Astrocyte (in vitro differentiated cells and primary cell): ENCODE data around the gene CSRP3. TPM values are rescaled to one million over a fixed set of nuclear protein-coding genes. Genes with fewer than 3 reads are reported as not detected.

Source experiments
- DNase-seq: peaks from one replicate; pipeline ENCODE4 v3.0.0-alpha.2; 2010; ENCODE audit warnings: low read depth
- FAIRE-seq: peaks from 2 replicates; lab custom pipeline; 2011; peaks lifted over from hg19 to GRCh38; lab: Jason Lieb, UNC
- H2AFZ ChIP-seq: 2 replicates; pipeline ENCODE4 v1.6.0; 2012; ENCODE audit warnings: low read depth, low read length, inconsistent platforms
- H3K27ac ChIP-seq: 2 replicates; pipeline ENCODE4 v1.5.1; 2011; ENCODE audit warnings: low read depth, low read length, inconsistent platforms
- H3K27me3 ChIP-seq: 2 replicates; pipeline ENCODE4 v1.6.0; 2011; ENCODE audit warnings: low read length, inconsistent platforms; ENCODE audit not compliant: insufficient read depth
- H3K36me3 ChIP-seq: 2 replicates; pipeline ENCODE4 v1.5.1; 2011; ENCODE audit warnings: low read length, inconsistent platforms; ENCODE audit not compliant: insufficient read depth
- H3K4me1 ChIP-seq: 2 replicates; pipeline ENCODE4 v1.5.1; 2011; ENCODE audit warnings: low read length, inconsistent platforms; ENCODE audit not compliant: insufficient read depth
- H3K4me2 ChIP-seq: 2 replicates; pipeline ENCODE4 v1.6.0; 2012; ENCODE audit warnings: low read length, inconsistent platforms
- H3K4me3 ChIP-seq: 2 replicates; pipeline ENCODE4 v1.5.1; 2011; ENCODE audit warnings: low read depth, mild to moderate bottlenecking, low read length, inconsistent platforms; ENCODE audit not compliant: insufficient read depth
- H3K79me2 ChIP-seq: 2 replicates; pipeline ENCODE4 v1.6.0; 2012; ENCODE audit warnings: mild to moderate bottlenecking, low read length, inconsistent platforms; ENCODE audit not compliant: insufficient read depth
- H3K9ac ChIP-seq: 2 replicates; pipeline ENCODE4 v1.6.0; 2012; ENCODE audit warnings: mild to moderate bottlenecking, low read length, inconsistent platforms
- H3K9me3 ChIP-seq: 2 replicates; pipeline ENCODE4 v1.5.1; 2012; ENCODE audit warnings: low read depth, mild to moderate bottlenecking, low read length, inconsistent platforms; ENCODE audit not compliant: insufficient read depth
- H4K20me1 ChIP-seq: 2 replicates; pipeline ENCODE4 v1.6.0; 2012; ENCODE audit warnings: low read length, inconsistent platforms; ENCODE audit not compliant: insufficient read depth
- H3K27ac Mint-ChIP-seq: one replicate; pipeline ENCODE4 v1.8.0; 2021; ENCODE audit warnings: mild to moderate bottlenecking, mixed read lengths; ENCODE audit not compliant: unreplicated experiment
- H3K27me3 Mint-ChIP-seq: one replicate; pipeline ENCODE4 v1.8.0; 2021; ENCODE audit warnings: low read depth, mixed read lengths; ENCODE audit not compliant: unreplicated experiment
- H3K36me3 Mint-ChIP-seq: one replicate; pipeline ENCODE4 v1.8.0; 2021; ENCODE audit warnings: low read depth, mixed read lengths; ENCODE audit not compliant: unreplicated experiment
- H3K4me1 Mint-ChIP-seq: one replicate; pipeline ENCODE4 v1.8.0; 2021; ENCODE audit warnings: low read depth, mixed read lengths; ENCODE audit not compliant: unreplicated experiment
- H3K4me3 Mint-ChIP-seq: one replicate; pipeline ENCODE4 v1.8.0; 2021; ENCODE audit warnings: mild to moderate bottlenecking, moderate library complexity, mixed read lengths; ENCODE audit not compliant: unreplicated experiment
- H3K9me3 Mint-ChIP-seq: one replicate; pipeline ENCODE4 v1.8.0; 2021; ENCODE audit warnings: mild to moderate bottlenecking, mixed read lengths; ENCODE audit not compliant: unreplicated experiment
- CTCF ChIP-seq: IDR thresholded peaks from 2 replicates; pipeline ENCODE4 v1.5.1; 2011; ENCODE audit warnings: low read depth, mild to moderate bottlenecking, inconsistent platforms, low read length, moderate library complexity; ENCODE audit not compliant: insufficient read depth
- EZH2 ChIP-seq: IDR thresholded peaks from 2 replicates; pipeline ENCODE4 v1.6.1; 2012; ENCODE audit warnings: mild to moderate bottlenecking, low read length, inconsistent platforms; ENCODE audit not compliant: insufficient read depth
- total RNA-seq: library from RNA; stranded (reverse); gene quantifications from 2 replicates; pipeline ENCODE4 v1.2.1, GENCODE V29; 2021

The CSRP3 gene
- total RNA-seq, 1 donor from 2014 or later = 0.43 TPM

- H3K27ac ChIP-seq = no peak overlapping the region
- H3K4me3 ChIP-seq = no peak overlapping the region
- Mint-ChIP-seq H3K9me3 (peaks cover 8% of the 10 kb centered on the region), H3K4me1 (peaks cover 10% of the 10 kb centered on the region), H3K36me3 (peaks cover 2% of the 10 kb centered on the region), H3K4me3 (no peak overlapping the region), H3K27ac (no peak overlapping the region), H3K27me3 (peaks cover 23% of the 10 kb centered on the region)
- H3K9ac ChIP-seq = no peak overlapping the region
- H3K79me2 ChIP-seq = no peaks in the 10 kb centered on the region
- FAIRE-seq (no peak), DNase-seq (no peak)
- H3K9me3 ChIP-seq = no peaks in the 10 kb centered on the region
- H3K4me2 ChIP-seq = no peak overlapping the region
- peaks cover 8% of the 10 kb centered on the region for H3K4me1 ChIP-seq
- H4K20me1 ChIP-seq = no peaks in the 10 kb centered on the region
- H3K27me3 ChIP-seq = peaks cover 31% of the 10 kb centered on the region
- no peaks in the 10 kb centered on the region for H3K36me3 ChIP-seq
- H2AFZ ChIP-seq = no peak overlapping the region
- TF ChIP-seq CTCF = no peak
- no peak for TF ChIP-seq EZH2
Measured at GRCh38 chr11:19245351-19245750, 43.6 kb upstream of the CSRP3 start.

GRCh38 chr11:19244621-19245020 lies 42.8 kb upstream of the CSRP3 start:
- peaks cover 8% of the 10 kb centered on the region for H3K4me1 ChIP-seq
- H3K27ac Mint-ChIP-seq = no peak overlapping the region
- TF ChIP-seq CTCF (no peak), EZH2 (no peak)
- H3K4me3 Mint-ChIP-seq = no peak overlapping the region
- no peaks in the 10 kb centered on the region for H3K9me3 ChIP-seq
- peaks cover under 1% of the 10 kb centered on the region for H3K36me3 Mint-ChIP-seq
- FAIRE-seq (no peak), DNase-seq (no peak)
- no peak overlapping the region for H2AFZ ChIP-seq
- no peak overlapping the region for H3K4me3 ChIP-seq
- H3K9me3 Mint-ChIP-seq = peaks cover 2% of the 10 kb centered on the region
- H3K79me2 ChIP-seq = no peaks in the 10 kb centered on the region
- no peak overlapping the region for H3K9ac ChIP-seq
- no peak overlapping the region for H3K4me2 ChIP-seq
- H3K27me3 Mint-ChIP-seq = peaks cover 27% of the 10 kb centered on the region
- no peak overlapping the region for H3K27ac ChIP-seq
- H4K20me1 ChIP-seq = no peaks in the 10 kb centered on the region
- H3K4me1 Mint-ChIP-seq = peaks cover 10% of the 10 kb centered on the region
- H3K36me3 ChIP-seq = no peaks in the 10 kb centered on the region
- peaks cover 31% of the 10 kb centered on the region for H3K27me3 ChIP-seq

- H3K36me3 ChIP-seq = no peaks in the 10 kb centered on the region
- H3K79me2 ChIP-seq = no peaks in the 10 kb centered on the region
- FAIRE-seq = no peak
- Mint-ChIP-seq H3K36me3 (no peaks in the 10 kb centered on the region), H3K9me3 (no peaks in the 10 kb centered on the region), H3K27me3 (peaks cover 31% of the 10 kb centered on the region), H3K4me3 (no peak overlapping the region), H3K27ac (no peak overlapping the region), H3K4me1 (peaks cover 10% of the 10 kb centered on the region)
- H3K27ac ChIP-seq = no peak overlapping the region
- peaks cover 31% of the 10 kb centered on the region for H3K27me3 ChIP-seq
- H3K4me1 ChIP-seq = peaks cover 8% of the 10 kb centered on the region
- H3K4me3 ChIP-seq = no peak overlapping the region
- H3K9me3 ChIP-seq = no peaks in the 10 kb centered on the region
- no peak overlapping the region for H3K4me2 ChIP-seq
- no peak for DNase-seq
- no peak overlapping the region for H2AFZ ChIP-seq
- H3K9ac ChIP-seq = no peak overlapping the region
- TF ChIP-seq EZH2 = no peak
- no peak for TF ChIP-seq CTCF
- no peaks in the 10 kb centered on the region for H4K20me1 ChIP-seq
Measured at GRCh38 chr11:19244084-19244483, 42.3 kb upstream of the CSRP3 start.
